ENCODE results near the gene MGAT3.

Gene MGAT3

GRCh38 chr22:39470451-39471291 lies 13.9 kb downstream of the MGAT3 start:
- DNase-seq (ENCODE audit: low read depth in 2 of 2, low spot score in 1 of 2) = no peak

GRCh38 chr22:39471381-39472141 lies 14.7 kb downstream of the MGAT3 start:
- DNase-seq (ENCODE audit: low read depth in 2 of 2, low spot score in 1 of 2) = no peak

- DNase-seq (ENCODE audit: low read depth in 2 of 2, low spot score in 1 of 2) = no peak
Observed at GRCh38 chr22:39472570-39473556, 16.1 kb downstream of the MGAT3 start.

GRCh38 chr22:39473851-39474250 lies 17.0 kb downstream of the MGAT3 start:
- no peak for DNase-seq (ENCODE audit: low read depth in 2 of 2, low spot score in 1 of 2)

- DNase-seq (ENCODE audit: low read depth in 2 of 2, low spot score in 1 of 2) = no peak
Observed at GRCh38 chr22:39474351-39475111, 17.7 kb downstream of the MGAT3 start.

- no peak for DNase-seq (ENCODE audit: low read depth in 2 of 2, low spot score in 1 of 2)
Observed at GRCh38 chr22:39475337-39475736, 18.5 kb downstream of the MGAT3 start.

- no peak for DNase-seq (ENCODE audit: low read depth in 2 of 2, low spot score in 1 of 2)
Observed at GRCh38 chr22:39475902-39476301, 19.1 kb downstream of the MGAT3 start.

- DNase-seq (ENCODE audit: low read depth in 2 of 2, low spot score in 1 of 2) = no peak
Observed at GRCh38 chr22:39476664-39477063, 19.9 kb downstream of the MGAT3 start.

- DNase-seq (ENCODE audit: low read depth in 2 of 2, low spot score in 1 of 2) = no peak
Observed at GRCh38 chr22:39477542-39477941, 20.7 kb downstream of the MGAT3 start.

GRCh38 chr22:39478441-39478850 lies 21.6 kb downstream of the MGAT3 start:
- DNase-seq (ENCODE audit: low read depth in 2 of 2, low spot score in 1 of 2) = no peak

GRCh38 chr22:39479254-39479653 lies 22.4 kb downstream of the MGAT3 start:
- no peak for DNase-seq (ENCODE audit: low read depth in 2 of 2, low spot score in 1 of 2)

GRCh38 chr22:39480557-39480956 lies 23.7 kb downstream of the MGAT3 start:
- no peak for DNase-seq (ENCODE audit: low read depth in 2 of 2, low spot score in 1 of 2)

GRCh38 chr22:39481054-39481453 lies 24.2 kb downstream of the MGAT3 start:
- no peak for DNase-seq (ENCODE audit: low read depth in 2 of 2, low spot score in 1 of 2)

GRCh38 chr22:39481595-39481994 lies 24.8 kb downstream of the MGAT3 start:
- no peak for DNase-seq (ENCODE audit: low read depth in 2 of 2, low spot score in 1 of 2)

- DNase-seq (ENCODE audit: low read depth in 2 of 2, low spot score in 1 of 2) = no peak
Observed at GRCh38 chr22:39482768-39483167, 26.0 kb downstream of the MGAT3 start.

GRCh38 chr22:39486951-39487825 lies 30.4 kb downstream of the MGAT3 start:
- no peak for DNase-seq (ENCODE audit: low read depth in 2 of 2, low spot score in 1 of 2)

- DNase-seq (ENCODE audit: low read depth in 2 of 2, low spot score in 1 of 2) = no peak
Observed at GRCh38 chr22:39487826-39488520, 31.2 kb downstream of the MGAT3 start.

GRCh38 chr22:39488563-39489083 lies 31.8 kb downstream of the MGAT3 start:
- no peak for DNase-seq (ENCODE audit: low read depth in 2 of 2, low spot score in 1 of 2)
